DOHH2 (cell line): ENCODE results near the gene C1GALT1.

ENCODE experiments used
- EZH2phosphoT487 ChIP-seq: fragments of 200-600 bp; sonication (generic); IDR thresholded peaks from 2 replicates; pipeline ENCODE4 v1.6.1; 2017; ENCODE audit warnings: borderline replicate concordance, mild to moderate bottlenecking, antibody characterized with exemption, low read length, moderate library complexity, mixed read lengths
- TF ChIP-seq, protein P1 (sequence below): fragments of 200-600 bp; sonication (generic); IDR thresholded peaks from one replicate; pipeline ENCODE4 v1.5.1; 2014; ENCODE audit warnings: antibody characterized with exemption, mild to moderate bottlenecking, low read depth, low read length; ENCODE audit not compliant: poor library complexity, severe bottlenecking

DNA sequence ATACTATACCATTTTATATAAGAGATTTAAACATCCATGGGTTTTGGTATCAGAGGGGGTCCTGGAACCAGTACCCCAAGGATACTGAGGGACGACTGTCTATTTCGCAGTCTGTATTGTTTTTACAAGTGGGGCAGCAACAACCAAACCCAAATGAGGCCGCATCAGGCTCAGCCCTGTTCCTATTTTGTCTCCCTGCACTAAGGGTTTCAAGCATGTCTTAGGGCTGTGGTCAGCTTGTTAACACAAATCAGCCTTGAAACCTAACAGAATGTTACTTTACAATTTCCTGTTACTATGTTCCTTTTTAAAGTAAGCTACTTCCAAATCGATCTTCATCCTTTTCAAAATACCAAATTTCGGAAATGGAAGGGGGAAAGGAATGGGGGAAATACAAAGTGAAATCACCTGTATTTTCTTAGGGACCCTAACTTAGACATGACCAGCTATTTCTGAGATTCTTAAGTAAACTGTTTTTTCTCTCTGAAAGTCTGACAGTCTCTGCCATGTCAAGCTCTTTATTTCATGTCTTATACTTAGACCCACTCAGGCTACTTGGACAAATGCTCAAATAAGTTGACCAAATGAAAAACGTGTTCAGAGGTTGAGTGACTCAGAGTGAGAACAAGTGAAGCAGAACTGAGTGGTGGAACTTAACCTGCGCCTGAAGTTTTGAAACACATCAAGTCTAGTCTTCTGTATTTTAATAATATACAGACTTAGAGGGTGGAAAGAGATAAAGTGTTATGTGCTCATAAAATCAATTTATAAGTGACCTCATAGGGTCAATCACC lies 75.8 kb downstream of the C1GALT1 start:
- no peak for TF ChIP-seq EZH2phosphoT487
- TF ChIP-seq, protein P1, sequence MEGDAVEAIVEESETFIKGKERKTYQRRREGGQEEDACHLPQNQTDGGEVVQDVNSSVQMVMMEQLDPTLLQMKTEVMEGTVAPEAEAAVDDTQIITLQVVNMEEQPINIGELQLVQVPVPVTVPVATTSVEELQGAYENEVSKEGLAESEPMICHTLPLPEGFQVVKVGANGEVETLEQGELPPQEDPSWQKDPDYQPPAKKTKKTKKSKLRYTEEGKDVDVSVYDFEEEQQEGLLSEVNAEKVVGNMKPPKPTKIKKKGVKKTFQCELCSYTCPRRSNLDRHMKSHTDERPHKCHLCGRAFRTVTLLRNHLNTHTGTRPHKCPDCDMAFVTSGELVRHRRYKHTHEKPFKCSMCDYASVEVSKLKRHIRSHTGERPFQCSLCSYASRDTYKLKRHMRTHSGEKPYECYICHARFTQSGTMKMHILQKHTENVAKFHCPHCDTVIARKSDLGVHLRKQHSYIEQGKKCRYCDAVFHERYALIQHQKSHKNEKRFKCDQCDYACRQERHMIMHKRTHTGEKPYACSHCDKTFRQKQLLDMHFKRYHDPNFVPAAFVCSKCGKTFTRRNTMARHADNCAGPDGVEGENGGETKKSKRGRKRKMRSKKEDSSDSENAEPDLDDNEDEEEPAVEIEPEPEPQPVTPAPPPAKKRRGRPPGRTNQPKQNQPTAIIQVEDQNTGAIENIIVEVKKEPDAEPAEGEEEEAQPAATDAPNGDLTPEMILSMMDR: no peak
